A549 (cell line): ENCODE measurements around the gene PCNX2.

Experiments used
- EP300 ChIP-seq, 2 experiments: fragments of >200 bp; sonication (Bioruptor Twin); formaldehyde crosslinking; IDR thresholded peaks; 2 replicates in 1 of 2; 3 replicates in 1 of 2; pipeline ENCODE4 v1.6.1; 2016 to 2017
- TF ChIP-seq, protein P1 (sequence below): fragments of >200 bp; sonication (Bioruptor Twin); formaldehyde crosslinking; IDR thresholded peaks from 3 replicates; pipeline ENCODE4 v1.5.1; 2016

DNA sequence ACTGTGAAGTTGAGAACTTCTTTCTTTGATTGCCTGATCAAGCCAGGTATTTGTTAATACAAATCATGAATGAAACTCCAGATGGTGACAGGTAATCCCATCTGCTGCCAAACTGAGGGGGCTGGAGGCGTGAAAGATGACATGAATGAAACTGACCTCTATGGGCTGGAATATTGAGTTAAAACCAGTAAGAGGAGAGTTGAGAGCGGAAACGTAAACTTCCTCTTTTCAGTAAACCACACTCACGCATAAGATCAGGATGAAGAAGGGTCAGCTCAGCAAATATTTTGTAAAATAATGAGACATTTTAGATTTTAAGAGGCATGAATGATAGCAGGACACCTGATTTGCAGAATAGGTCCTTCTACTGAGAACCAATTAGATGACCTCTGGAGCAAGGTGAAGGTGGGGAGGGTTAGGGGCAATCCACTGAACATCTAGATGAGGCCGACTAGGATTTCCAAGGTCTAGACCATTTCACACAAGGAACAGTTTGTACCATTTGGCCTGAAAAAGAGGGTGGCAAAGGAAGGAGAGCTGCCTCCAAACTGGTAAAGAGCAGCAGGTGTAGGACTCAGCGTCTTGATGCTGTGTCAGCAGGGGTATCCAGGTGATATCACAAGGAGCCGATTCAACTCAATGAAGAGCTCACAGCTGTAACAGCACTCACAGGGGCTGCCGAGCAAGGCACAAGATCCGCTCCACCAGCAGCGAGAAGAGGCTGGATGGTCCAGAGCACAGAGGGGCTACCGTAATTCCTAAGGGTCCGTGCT is 212.6 kb downstream of the PCNX2 start:
- TF ChIP-seq EP300 (IDR thresholded peaks at IDR 0.05) = no peak
- TF ChIP-seq, protein P1, sequence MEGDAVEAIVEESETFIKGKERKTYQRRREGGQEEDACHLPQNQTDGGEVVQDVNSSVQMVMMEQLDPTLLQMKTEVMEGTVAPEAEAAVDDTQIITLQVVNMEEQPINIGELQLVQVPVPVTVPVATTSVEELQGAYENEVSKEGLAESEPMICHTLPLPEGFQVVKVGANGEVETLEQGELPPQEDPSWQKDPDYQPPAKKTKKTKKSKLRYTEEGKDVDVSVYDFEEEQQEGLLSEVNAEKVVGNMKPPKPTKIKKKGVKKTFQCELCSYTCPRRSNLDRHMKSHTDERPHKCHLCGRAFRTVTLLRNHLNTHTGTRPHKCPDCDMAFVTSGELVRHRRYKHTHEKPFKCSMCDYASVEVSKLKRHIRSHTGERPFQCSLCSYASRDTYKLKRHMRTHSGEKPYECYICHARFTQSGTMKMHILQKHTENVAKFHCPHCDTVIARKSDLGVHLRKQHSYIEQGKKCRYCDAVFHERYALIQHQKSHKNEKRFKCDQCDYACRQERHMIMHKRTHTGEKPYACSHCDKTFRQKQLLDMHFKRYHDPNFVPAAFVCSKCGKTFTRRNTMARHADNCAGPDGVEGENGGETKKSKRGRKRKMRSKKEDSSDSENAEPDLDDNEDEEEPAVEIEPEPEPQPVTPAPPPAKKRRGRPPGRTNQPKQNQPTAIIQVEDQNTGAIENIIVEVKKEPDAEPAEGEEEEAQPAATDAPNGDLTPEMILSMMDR = no peak
